Non-pigmented ciliary epithelial cell (primary cell): ENCODE results near the gene ING5.

Experiments used
- DNase-seq: peaks from one replicate; pipeline ENCODE4 v3.0.0-alpha.2; 2010; ENCODE audit warnings: low read depth

Gene ING5

DNA sequence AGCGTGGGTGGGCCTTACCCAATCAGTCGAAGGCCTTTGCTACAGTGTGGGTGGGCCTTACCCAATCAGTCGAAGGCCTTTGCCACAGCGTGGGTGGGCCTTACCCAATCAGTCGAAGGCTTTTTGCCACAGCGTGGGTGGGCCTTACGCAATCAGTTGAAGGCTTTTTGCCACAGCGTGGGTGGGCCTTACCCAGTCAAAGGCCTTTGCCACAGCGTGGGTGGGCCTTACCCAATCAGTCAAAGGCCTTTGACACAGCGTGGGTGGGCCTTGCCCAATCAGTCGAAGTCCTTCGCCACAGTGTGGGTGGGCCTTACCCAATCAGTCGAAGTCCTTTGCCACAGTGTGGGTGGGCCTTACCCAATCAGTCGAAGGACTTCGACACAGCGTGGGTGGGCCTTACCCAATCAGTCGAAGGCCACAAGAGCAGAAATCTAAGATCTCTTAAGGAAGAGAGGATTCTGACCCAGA, 58.5 kb downstream of the ING5 start:
- DNase-seq = no peak

GRCh38 chr2:241762321-241762932, 60.6 kb downstream of the ING5 start:
- no peak for DNase-seq

GRCh38 chr2:241762933-241763369, 61.1 kb downstream of the ING5 start:
- DNase-seq = no peak

GRCh38 chr2:241763551-241764274, 61.9 kb downstream of the ING5 start:
- no peak for DNase-seq

DNA sequence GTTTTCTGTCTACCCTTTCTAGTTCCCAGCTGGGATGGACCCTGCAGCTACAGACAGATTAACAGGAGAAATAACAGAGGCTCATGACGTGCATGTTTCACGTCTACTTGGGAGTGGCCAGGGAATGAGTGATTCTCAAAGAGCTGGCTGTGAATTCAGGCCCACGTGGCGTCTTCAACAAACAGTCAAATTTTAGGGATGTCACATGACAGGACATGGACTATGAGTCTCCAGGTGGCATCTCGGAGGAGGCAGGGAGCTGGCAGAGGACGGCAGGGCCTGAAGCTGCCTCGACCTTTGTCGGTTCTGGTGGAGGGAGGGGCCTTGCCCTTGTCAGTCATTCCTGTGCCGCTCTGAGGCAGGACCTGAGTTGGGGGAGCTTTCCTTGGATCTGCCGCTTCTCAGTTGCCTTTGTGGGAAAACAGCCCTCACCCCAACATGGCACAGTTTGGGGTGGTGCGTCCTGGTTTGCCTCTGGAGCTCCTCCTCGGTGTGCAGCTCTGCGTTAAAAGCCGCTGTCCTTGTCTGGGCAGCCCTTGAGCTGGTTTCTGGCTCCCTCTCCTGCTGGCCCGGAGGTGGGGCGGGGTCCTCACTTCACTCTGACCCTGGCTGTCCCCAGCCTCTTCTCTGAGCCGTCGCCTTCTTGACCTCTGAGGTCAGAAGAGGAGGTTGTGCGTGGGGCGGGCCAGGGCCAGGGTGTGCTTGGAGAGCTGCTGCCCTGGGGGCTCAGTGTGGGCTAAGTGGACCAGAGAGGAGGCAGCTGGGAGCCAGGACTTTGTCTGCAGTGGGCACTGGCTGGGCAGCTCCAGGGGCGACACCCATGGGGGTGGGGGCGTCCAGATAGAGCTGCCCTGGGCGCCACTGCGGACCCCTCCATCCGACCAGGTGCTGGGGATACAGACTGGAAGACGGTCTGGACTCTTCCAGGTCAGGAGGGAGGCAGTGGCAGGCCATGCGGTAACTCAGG, 62.7 kb downstream of the ING5 start:
- no peak for DNase-seq

DNA sequence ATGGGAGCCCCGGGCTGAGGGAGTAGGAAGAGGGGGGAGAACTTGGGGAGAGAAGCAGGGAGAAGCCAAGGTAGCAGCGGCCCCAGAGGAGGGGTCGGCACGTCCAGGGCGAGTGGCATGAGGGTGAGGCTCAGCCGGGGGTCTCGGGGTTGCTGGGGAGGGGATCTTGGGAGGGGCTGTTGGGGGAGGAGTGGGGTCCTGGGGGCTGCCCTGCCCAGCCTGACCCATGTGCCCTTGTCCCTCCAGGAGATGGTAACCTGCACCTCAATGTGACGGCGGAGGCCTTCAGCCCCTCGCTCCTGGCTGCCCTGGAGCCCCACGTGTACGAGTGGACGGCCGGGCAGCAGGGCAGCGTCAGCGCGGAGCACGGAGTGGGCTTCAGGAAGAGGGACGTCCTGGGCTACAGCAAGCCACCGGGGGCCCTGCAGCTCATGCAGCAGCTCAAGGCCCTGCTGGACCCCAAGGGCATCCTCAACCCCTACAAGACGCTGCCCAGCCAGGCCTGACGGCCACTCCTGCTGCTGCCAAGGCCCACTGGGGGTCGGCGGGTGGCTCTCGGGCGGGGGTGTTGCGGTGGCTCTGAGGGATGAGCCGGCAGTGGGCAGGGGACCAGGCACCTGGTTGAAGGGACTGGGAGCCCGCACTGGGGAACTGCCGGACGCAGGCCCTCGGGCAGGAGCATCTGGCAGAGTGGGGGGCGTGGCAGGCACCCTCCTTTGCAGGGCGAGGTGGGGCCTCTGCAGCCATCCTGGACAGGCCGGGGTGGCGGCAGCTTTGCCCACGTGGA, 65.8 kb downstream of the ING5 start:
- no peak for DNase-seq

DNA sequence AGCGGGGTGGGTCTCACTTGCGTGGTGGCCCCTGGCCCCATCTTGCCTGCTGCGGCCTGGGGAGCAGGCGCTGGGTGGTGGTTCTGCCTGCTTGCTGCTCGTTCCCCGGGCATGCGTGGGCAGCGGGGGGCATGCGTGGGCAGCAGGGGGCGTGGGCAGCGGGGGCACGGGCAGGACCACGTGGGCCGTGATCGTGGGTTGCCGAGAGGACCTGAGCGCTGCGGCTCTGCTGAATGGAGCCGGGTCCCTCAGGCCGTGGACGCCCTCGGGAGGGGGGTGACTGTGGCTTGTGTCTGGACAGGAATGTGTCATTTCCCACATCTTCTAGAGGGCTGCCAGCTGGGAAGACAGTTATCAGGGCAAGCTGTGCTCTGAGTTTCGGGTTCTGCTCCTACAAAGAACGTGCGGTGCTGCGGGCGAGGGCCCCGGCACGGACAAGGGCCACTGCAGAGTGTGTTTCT, 66.4 kb downstream of the ING5 start:
- no peak for DNase-seq

DNA sequence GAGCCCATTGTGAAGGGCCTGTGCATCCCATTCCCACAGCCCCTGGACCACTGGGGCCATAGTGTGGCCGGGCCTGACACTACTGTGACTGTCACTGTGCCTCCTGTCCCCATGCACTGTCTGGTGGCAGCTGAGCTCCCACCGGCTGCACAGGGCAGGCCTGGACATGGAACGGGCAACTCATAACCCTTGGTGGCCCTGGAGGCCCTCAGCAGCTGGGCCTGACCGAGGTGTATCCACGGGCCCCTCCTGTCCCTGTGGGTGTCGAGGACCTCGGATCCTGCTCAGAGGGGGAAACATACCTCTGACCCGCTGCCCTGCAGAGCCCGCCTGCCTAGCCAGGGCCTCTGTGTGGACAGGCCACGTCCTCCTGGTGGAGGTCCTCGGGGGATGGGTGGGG, 67.0 kb downstream of the ING5 start:
- no peak for DNase-seq

DNA sequence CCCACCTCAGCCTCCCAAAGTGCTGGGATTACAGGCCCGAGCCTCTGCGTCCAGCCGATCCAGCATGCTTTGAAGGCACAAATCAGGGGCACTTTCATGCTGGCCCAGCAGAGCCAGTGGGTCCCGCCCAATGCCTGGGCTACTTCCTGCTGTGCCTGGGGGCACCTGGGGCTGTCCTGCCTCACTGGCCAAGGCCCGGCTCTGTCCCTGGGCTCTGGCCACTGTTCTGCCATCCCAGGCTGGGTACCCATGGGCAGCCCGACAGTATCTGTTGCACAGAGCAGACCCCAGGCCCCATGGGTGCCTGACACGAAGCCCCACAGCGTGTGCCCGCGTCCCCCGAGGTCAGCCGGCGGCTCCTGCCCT, 68.0 kb downstream of the ING5 start:
- DNase-seq = no peak

DNA sequence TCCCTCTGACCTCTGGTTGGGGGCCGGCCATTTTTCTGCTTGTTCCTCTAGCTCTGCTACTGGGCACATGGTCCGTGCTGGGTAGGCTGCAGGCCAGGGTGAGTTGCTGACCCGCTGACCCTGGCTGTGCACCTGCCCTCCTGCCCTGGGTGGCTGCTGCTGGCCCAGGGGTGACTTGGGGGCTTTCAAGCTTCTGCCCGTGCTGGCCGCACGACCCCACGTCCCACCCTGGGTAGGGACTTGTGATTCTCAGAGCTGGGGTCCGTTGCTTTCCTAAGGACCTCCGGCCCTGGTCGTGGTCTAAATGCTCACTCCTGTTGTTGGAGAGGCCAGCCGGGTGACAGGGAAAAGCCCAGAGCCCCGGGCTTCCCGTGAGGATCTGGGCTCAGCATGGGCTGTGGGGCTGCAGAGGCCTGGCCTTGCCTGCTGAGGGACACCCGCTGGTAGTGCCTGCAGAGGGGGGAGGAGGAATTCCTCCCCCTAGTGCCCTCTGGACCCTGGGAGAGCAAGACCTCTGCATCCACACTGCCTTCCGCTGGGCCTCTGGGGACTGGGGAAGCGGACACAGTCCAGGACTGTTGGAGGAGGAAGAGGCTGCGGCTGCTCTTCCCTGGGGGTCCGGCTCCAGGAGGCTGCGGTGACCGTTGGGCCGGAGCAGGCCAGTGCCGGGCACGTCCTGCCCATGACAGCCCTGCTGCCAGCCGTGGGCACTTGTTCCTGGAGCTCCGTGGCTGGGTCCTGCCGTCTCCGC, 68.5 kb downstream of the ING5 start:
- DNase-seq = no peak

GRCh38 chr2:241770936-241771285, 69.1 kb downstream of the ING5 start:
- DNase-seq = no peak

- DNase-seq = peak; percentile 6
These were observed 69.6 kb downstream of the ING5 start for GRCh38 chr2:241771286-241772062.

GRCh38 chr2:241772063-241772499, 70.2 kb downstream of the ING5 start:
- DNase-seq = no peak

GRCh38 chr2:241773511-241774418, 71.9 kb downstream of the ING5 start:
- DNase-seq = no peak

DNA sequence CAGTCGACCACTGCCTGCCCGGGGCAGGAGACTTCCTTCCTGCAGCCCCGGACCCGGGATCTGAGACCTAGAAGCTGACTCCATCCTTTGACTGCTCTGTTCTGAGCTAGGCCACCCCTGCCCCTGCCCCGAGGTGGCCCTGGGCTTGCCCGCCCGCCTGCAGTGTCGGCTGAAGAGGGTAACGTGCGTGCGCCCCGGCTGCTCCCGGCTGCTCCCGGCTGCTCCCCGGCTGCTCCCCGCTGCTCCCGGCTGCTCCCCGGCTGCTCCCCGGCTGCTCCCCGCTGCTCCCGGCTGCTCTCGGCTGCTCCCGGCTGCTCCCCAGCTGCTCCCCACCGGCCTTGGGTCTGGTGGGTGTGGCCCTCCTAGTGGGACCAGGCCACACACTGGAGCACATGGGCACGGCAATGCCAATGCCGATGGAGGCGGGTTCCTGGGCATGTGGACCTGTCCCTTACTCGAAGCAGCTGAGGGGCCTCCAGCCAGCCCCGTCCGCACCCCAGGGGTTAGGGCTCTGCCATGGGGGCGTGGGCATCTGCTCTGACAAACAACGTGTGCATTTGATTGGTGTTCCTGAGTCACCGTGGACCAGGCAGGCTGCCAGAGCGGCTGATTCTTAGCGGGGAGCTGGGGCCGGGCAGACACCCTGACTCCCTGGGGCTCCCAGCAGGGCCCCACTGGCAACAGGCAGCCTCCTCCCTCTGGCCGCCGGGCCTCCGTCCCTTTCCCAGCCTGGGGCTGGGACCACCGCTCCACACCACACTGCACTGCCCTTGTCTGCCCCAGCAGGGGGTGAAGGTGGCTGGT, 72.8 kb downstream of the ING5 start:
- peak; percentile 13 for DNase-seq

DNA sequence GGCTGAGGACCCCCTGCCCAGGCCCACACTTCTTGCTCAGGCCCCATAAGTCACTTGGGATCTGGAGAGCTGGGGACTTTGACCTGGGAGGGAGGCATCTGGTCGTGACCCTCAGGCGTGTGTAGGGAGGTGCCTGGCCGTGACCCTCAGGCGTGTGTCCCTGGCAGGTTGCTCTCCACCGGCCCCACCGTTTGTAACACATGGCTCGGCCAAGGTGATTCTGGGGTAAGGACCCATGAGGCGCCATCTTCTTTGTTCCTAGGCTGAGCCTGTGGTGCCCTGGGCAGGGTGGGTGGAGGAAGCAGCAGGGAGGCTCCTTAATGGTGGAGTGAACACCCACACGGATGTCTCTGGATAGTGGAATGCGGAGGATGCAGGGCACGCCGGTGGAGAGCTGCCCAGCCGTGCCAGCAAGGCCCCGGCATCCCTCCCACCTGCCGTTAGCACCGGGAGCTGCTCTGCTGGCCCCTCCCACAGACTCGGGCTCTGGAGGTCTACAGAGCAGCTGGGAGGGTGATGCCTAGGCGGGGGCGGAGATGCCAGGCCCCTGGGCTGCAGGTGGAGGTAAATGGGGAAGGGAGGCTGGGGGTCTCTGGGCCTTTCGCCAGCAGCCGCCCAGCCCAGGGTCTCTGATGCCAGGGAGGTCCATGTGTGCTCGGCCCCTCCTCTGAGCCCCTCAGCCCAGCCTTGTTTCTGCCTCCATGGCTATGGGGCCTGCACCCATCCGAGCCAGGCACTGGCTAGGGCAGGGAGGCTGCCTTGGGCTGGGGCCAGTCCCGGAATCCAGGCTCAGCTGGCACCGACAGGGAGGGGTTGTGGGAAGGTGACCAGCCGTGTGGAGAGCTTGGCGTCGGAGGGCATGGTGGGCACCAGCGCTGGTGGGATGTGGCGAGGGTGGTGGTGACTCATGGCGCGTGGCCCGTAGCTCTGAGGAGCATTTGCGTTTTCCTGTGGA, 73.7 kb downstream of the ING5 start:
- DNase-seq = no peak
